Endothelial cell of umbilical vein (primary cell): ENCODE data around the gene PYM1. TPM values are rescaled to one million over a fixed set of nuclear protein-coding genes. Genes with fewer than 3 reads are reported as not detected.

Experiments
- BruUV-seq: library from RNA; stranded (reverse); fragments of 400-500 nt; replicated peaks from 2 replicates; lab custom pipeline; 2021; lab: Mats Ljungman, UMichigan
- CTCF ChIA-PET: fragments of 300-600, 350-600 bp; sonication (Branson Sonifier 250); formaldehyde crosslinking; loops from one replicate; lab custom pipeline; 2021; ENCODE audit warnings: antibody characterized with exemption, inconsistent platforms; lab: Charles Lee
- POLR2A ChIA-PET: fragments of 300-600, 350-600 bp; sonication (Branson Sonifier 250); formaldehyde crosslinking; loops from one replicate; lab custom pipeline; 2021; ENCODE audit warnings: antibody characterized with exemption, inconsistent platforms; lab: Charles Lee
- DNase-seq: peaks from one replicate; pipeline ENCODE4 v3.0.0-alpha.2; 2011; ENCODE audit warnings: low read depth, low spot score
- FAIRE-seq: peaks from 2 replicates; lab custom pipeline; 2011; peaks lifted over from hg19 to GRCh38; lab: Jason Lieb, UNC
- H2AFZ ChIP-seq: 2 replicates; pipeline ENCODE4 v1.6.0; 2012; ENCODE audit warnings: low read depth, low read length, control low read depth, inconsistent platforms
- H3K27ac ChIP-seq: 2 replicates; pipeline ENCODE4 v1.5.1; 2011; ENCODE audit warnings: low read depth, mild to moderate bottlenecking, control low read depth, low read length, moderate library complexity; ENCODE audit not compliant: insufficient read depth
- H3K27me3 ChIP-seq, 2 experiments: 2 replicates each; pipeline versions ENCODE4 v1.6.0 to v1.6.1; 2011; ENCODE audit warnings: low read length in 2 of 2, mixed read lengths in 1 of 2; ENCODE audit not compliant: control insufficient read depth in 2 of 2, insufficient read depth in 2 of 2
- H3K36me3 ChIP-seq, 2 experiments: 2 replicates in 1 of 2; 3 replicates in 1 of 2; pipeline ENCODE4 v1.5.1; 2011; ENCODE audit warnings: low read length in 2 of 2, mild to moderate bottlenecking in 1 of 2, moderate library complexity in 1 of 2; ENCODE audit not compliant: control insufficient read depth in 2 of 2, insufficient read depth in 2 of 2; ENCODE audit errors: extremely low read depth in 1 of 2
- H3K4me1 ChIP-seq: 3 replicates; pipeline ENCODE4 v1.5.1; 2011; ENCODE audit warnings: mild to moderate bottlenecking, low read length; ENCODE audit not compliant: control insufficient read depth, insufficient read depth; ENCODE audit errors: extremely low read depth
- H3K4me2 ChIP-seq: 2 replicates; pipeline ENCODE4 v1.6.1; 2011; ENCODE audit warnings: low read length, control low read depth, mixed read lengths; ENCODE audit not compliant: insufficient read depth
- H3K4me3 ChIP-seq, 3 experiments: fragments of 200-600 bp in 1 of 3; sonication (generic), shearing (Covaris generic) in 1 of 3; replicated peaks in 1 of 3; 2 replicates each; pipeline ENCODE4 v1.5.1; 2011 to 2016; ENCODE audit warnings: control low read depth in 3 of 3, low read length in 3 of 3, mild to moderate bottlenecking in 2 of 3, inconsistent platforms in 1 of 3, low read depth in 1 of 3, moderate library complexity in 1 of 3; ENCODE audit not compliant: insufficient read depth in 1 of 3
- H3K79me2 ChIP-seq: 2 replicates; pipeline ENCODE4 v1.6.0; 2012; ENCODE audit warnings: low read length, inconsistent platforms; ENCODE audit not compliant: control insufficient read depth, insufficient read depth
- H3K9ac ChIP-seq: replicated peaks from 2 replicates; pipeline ENCODE3; 2011; ENCODE audit warnings: low read length, control low read depth; ENCODE audit not compliant: insufficient read depth; ENCODE audit errors: extremely low read depth
- H3K9me1 ChIP-seq: replicated peaks from 3 replicates; pipeline ENCODE4 v1.6.0; 2011; ENCODE audit warnings: mild to moderate bottlenecking, low read length; ENCODE audit not compliant: control insufficient read depth, insufficient read depth; ENCODE audit errors: extremely low read depth
- H3K9me3 ChIP-seq: replicated peaks from 2 replicates; pipeline ENCODE4 v1.5.1; 2012; ENCODE audit warnings: low read length, inconsistent platforms; ENCODE audit not compliant: control insufficient read depth, insufficient read depth
- H4K20me1 ChIP-seq: replicated peaks from 2 replicates; pipeline ENCODE3; 2011; ENCODE audit warnings: mild to moderate bottlenecking, low read length; ENCODE audit not compliant: control insufficient read depth, insufficient read depth; ENCODE audit errors: extremely low read depth
- CTCF ChIP-seq, 2 donors: IDR thresholded peaks; 1 replicate in 1 of 2; 2 replicates in 1 of 2; pipeline ENCODE4 v1.5.1; 2011; ENCODE audit warnings: low read length in 2 of 2, mild to moderate bottlenecking in 2 of 2, moderate library complexity in 2 of 2, control low read depth in 1 of 2, inconsistent platforms in 1 of 2, low read depth in 1 of 2; ENCODE audit not compliant: insufficient read depth in 1 of 2; ENCODE audit errors: extremely low read depth in 1 of 2
- EZH2 ChIP-seq: IDR thresholded peaks from 2 replicates; pipeline ENCODE4 v1.6.1; 2012; ENCODE audit warnings: borderline replicate concordance, low read depth, mild to moderate bottlenecking, moderate library complexity, low read length, inconsistent platforms; ENCODE audit not compliant: severe bottlenecking
- FOS ChIP-seq: IDR thresholded peaks from 2 replicates; pipeline ENCODE4 v1.6.1; 2011; ENCODE audit warnings: mild to moderate bottlenecking, low read length, moderate library complexity, borderline replicate concordance; ENCODE audit not compliant: insufficient read depth
- GATA2 ChIP-seq: IDR thresholded peaks from 2 replicates; pipeline ENCODE4 v1.7.0; 2011; ENCODE audit warnings: low read depth, mild to moderate bottlenecking, moderate library complexity, mixed read lengths, low read length; ENCODE audit not compliant: insufficient read length, insufficient read depth
- JUN ChIP-seq: IDR thresholded peaks from 2 replicates; pipeline ENCODE4 v1.6.1; 2011; ENCODE audit warnings: borderline replicate concordance, low read depth; ENCODE audit not compliant: insufficient read length, insufficient read depth
- MAX ChIP-seq: IDR thresholded peaks from 2 replicates; pipeline ENCODE4 v1.6.1; 2011; ENCODE audit not compliant: insufficient read depth, insufficient read length
- MYC ChIP-seq: IDR thresholded peaks from one replicate; pipeline ENCODE4 v1.6.1; 2011; ENCODE audit warnings: mild to moderate bottlenecking, low read depth, low read length
- POLR2A ChIP-seq: IDR thresholded peaks from 2 replicates; pipeline ENCODE4 v1.6.1; 2012; ENCODE audit warnings: low read depth, mild to moderate bottlenecking, control low read depth, low read length
- POLR2AphosphoS5 ChIP-seq: IDR thresholded peaks from 2 replicates; pipeline ENCODE4 v1.6.1; 2012; ENCODE audit warnings: low read depth, mild to moderate bottlenecking, control low read depth, low read length, moderate library complexity; ENCODE audit not compliant: insufficient read depth
- dilution Hi-C: fragments of 300-500 bp; cut with MboI; formaldehyde crosslinking; loops from one replicate; pipeline ENCODE4 v1.15.0; 2019; ENCODE audit warnings: low sequenced_read_pairs; ENCODE audit not compliant: extremely low pct_ligation_motif_present
- intact Hi-C: fragments of 100-400 bp; cut with micrococcal nuclease; formaldehyde crosslinking; loops from one replicate; pipeline ENCODE4 v1.10.0; 2022
- polyA plus RNA-seq, 4 experiments: library from polyadenylated mRNA; depleted of rRNA in 3 of 4; stranded (reverse) in 3 of 4; unstranded in 1 of 4; fragments of >200 nt; gene quantifications; 2 replicates each; pipeline versions ENCODE4 v1.2.1 to v1.2.3, GENCODE V29; 2011 to 2012; ENCODE audit warnings: missing spikeins in 1 of 4
- total RNA-seq: library from RNA; stranded (reverse); gene quantifications from 2 replicates; pipeline ENCODE4 v1.2.3, GENCODE V29; 2021

Gene PYM1
- total and polyA plus RNA-seq, 2 donors (not counting 3 experiments of a cell fraction or from before 2014, with no cell fraction given), result 18.7 to 23.5 TPM

- Histone ChIP-seq H3K4me2 (no peak overlapping the region), H3K9me3 (no peaks in the 10 kb centered on the region), H3K79me2 (peaks cover 7% of the 10 kb centered on the region), H3K27ac (no peak overlapping the region), H2AFZ (no peak overlapping the region), H3K36me3 (peaks cover 0 to 3% of the 10 kb centered on the region in 2 experiments), H4K20me1 (no peaks in the 10 kb centered on the region), H3K9ac (no peak overlapping the region), H3K4me1 (peaks cover 4% of the 10 kb centered on the region), H3K9me1 (no peaks in the 10 kb centered on the region), H3K27me3 (no peaks in the 10 kb centered on the region), H3K4me3 (no peak overlapping the region)
- POLR2A ChIA-PET, result no interaction called here
- FAIRE-seq (no peak), DNase-seq (no peak)
- intact Hi-C loops (loop anchor here (5.0 kb wide), 1 partner anchor 52 kb away; no protein-coding TSS in a partner anchor), dilution Hi-C loops (no loop called here)
- TF ChIP-seq MAX (no peak), MYC (no peak), POLR2AphosphoS5 (no peak), POLR2A (no peak), JUN (no peak), GATA2 (no peak), FOS (no peak), EZH2 (no peak), CTCF (IDR thresholded peaks at IDR 0.05; ENCODE audit: extremely low read depth in 1 of 2, insufficient read depth in 1 of 2, low read depth in 1 of 2, low read length in 2 of 2) (no peak)
- CTCF ChIA-PET, result no interaction called here
- no TSS peak for BruUV-seq
Observed at GRCh38 chr12:55909513-55909884, 18.2 kb downstream of the PYM1 start.
